HCEC 1CT (cell line): Measurements from ENCODE around the gene MTTP.
"Not testable (repeated sequence)": the region's sequence is repeated elsewhere in the genome, so short reads cannot be mapped to it uniquely, and the experiment has no call there.

ENCODE experiments used
- DNase-seq: peaks from one replicate; pipeline ENCODE4 v3.0.0-alpha.2; 2017

The MTTP gene

DNA sequence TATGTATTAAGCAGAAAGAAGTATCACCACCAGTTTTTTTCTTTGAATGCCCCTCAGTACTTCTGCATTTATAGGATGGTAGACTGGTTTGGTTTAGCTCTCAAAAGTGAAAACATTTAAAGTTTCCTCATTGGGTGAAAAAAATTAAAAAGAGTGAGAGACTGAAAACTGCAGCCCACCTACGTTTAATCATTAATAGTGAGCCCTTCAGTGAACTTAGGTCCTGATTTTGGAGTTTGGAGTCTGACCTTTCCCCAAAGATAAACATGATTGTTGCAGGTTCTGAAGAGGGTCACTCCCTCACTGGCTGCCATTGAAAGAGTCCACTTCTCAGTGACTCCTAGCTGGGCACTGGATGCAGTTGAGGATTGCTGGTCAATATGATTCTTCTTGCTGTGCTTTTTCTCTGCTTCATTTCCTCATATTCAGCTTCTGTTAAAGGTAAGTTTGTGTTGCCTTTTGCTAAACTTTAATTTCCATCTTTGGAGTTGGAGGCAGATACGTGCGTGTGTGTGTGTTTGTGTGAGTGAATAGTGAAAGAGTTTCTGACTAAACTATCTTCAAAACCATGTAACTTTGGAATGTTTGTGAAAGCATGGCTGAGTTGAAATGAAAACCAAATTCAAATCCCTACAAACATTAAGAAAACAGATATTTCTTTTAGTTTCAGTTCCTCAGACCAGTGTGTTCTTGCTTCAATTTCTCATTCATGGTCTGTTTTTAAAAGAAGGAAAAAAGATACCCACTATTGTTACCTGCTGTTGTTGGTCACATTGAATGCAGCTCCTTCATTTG, at the start of gene MTTP:
Gene MTTP (plus strand): TSS at position 295 of the 795 bp plus-strand sequence. CDS start 86 bp downstream, at position 381.
- DNase-seq = no peak

DNA sequence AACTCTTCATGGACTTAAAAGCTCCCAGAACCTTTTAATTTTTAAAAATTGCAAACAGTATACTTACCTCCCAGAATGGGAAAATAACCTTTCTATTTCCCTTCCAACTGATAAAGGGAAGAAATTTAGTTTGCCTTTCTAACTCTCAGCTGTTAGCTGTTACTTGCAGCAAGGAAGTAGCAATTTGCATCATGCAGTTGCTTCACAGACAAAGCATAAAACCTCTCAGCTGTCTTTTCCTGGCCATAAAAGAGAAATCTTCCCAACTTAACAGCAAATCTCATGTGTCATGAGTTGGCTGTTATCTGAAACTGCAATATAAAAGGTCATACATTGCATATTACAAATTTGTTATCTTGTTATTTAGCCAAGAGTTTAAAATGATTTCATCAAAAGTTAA, 45.4 kb upstream of the MTTP start:
- no peak for DNase-seq

DNA sequence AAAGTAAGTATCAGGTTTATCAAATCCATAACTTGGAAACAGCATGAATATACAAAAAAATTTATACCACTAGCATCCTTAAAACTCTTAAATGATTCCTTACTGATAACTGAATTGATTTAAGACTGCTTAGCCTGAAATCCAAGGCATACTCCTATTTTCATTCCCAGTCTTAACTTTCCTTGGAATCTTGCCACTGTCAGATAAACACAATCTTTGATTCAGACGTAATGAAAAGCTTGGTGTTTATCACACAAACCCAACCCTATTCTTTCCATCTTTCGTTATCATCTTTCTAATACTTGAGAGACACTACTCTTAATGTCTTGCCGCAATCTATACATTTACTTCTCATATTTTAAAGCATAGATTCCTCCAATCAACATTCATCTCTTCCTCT, 44.7 kb upstream of the MTTP start:
- no peak for DNase-seq

- DNase-seq = not testable (repeated sequence)
Observed at GRCh38 chr4:99534699-99535098, 39.9 kb upstream of the MTTP start.

DNA sequence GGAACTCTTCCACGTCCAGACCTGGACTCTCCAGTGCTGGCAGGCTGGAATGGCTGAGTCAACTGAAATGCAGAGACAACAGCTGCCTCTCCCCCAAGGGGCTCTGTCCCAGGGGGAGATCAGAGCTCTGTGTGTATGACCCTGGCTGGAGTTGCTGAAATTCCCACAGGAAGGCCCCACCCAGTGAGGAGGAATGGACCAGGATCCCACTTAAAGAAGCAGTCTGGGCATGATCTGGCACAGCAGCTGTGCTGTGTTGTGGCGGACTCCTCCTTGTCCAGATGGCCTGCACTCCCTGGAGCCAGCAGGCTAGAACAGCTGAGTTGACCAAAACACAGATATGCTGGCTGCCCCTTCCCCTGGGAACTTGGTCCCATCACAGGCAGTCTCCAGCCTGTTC, 38.4 kb upstream of the MTTP start:
- no peak for DNase-seq

- no peak for DNase-seq
Observed at GRCh38 chr4:99536848-99537247, 37.8 kb upstream of the MTTP start.

GRCh38 chr4:99537674-99538073, 37.0 kb upstream of the MTTP start:
- no peak for DNase-seq

DNA sequence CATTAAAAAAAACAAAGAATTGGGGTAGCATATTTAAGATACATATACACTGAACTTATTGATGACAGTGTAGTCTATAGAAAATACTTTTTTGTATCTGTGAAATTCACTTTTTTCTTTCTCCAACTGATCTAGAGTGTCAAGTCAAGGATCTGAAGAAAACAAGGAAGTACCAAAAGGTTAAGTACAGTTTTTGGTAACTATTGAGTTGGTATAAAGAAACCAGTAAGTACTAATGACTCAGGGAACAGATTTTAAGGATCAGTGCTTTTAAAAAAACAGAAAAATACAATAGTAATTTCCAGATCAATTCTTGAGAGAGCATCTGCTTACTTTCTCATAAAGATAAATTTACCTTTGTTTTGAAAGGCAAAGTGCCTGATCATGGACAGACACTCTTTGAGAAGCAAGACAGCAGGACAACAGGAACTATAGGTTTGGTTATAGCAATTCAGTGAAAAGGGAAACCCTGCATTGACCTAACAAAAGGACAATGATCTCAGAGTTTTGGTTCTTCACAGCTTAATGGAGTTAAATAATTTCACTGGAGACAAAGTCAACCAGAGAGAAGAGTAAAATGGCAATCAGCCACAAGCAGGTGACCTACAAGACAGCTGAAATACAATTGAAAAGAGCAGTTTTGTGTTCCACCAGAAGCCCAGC, 34.2 kb upstream of the MTTP start:
- DNase-seq = no peak

DNA sequence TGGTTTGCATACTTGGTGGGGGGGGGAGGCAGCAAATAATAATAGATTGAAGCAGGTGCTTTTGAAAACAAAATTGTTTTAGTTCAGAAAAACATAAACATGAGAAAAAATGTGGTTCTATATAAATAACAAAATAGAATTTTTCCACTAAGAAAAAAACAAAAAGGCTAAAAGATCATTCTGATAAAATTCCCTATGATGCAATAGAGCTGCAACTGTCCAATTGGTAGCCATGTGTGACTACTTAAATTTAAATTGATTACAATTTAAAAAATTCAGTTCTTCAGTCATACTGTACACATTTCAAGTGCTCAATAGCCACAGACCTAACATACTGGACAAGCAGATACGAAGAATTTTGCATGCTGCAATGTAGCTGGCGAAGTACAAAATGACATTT, 21.8 kb upstream of the MTTP start:
- DNase-seq = no peak

- DNase-seq = peak; percentile 91
Observed at GRCh38 chr4:99563310-99564186, 11.1 kb upstream of the MTTP start, which contains the start of gene TRMT10A. TSS of gene TRMT10A (minus strand) at chr4:99564039. CDS start at chr4:99559338, 4,701 bp downstream.

- DNase-seq = no peak
Observed at GRCh38 chr4:99564921-99565320, 9.7 kb upstream of the MTTP start.

- no peak for DNase-seq
Observed at GRCh38 chr4:99571883-99572282, 2.7 kb upstream of the MTTP start.

- DNase-seq = peak; percentile 49
Observed at GRCh38 chr4:99572527-99573240, 1.9 kb upstream of the MTTP start.

DNA sequence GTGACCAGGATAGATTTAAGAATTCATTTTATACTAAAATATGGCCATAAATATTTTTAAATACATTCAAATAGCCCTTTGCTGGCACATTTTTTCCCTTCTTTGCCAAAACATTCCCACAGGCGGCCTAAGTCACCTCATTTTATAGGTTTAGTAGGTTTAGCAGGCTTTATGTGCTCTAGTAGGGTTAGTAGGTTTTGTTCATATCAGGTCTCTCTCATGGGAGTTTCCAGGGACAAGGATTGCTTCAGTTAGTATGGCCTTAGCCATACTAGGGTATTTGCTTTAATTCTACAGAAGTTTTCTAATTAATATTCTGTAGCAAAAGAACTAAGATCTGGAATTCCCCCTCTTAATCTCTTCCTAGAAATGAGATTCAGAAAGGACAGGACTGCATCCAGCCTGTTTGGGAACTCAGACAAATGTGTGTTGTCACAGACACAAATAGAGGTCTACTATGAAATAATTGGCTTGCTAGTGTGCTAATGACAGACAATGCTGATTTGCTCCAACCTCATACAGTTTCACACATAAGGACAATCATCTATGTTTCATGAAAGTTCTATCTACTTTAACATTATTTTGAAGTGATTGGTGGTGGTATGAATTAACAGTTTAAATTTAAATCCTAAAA, 772 bp upstream of the MTTP start:
- DNase-seq = no peak

DNA sequence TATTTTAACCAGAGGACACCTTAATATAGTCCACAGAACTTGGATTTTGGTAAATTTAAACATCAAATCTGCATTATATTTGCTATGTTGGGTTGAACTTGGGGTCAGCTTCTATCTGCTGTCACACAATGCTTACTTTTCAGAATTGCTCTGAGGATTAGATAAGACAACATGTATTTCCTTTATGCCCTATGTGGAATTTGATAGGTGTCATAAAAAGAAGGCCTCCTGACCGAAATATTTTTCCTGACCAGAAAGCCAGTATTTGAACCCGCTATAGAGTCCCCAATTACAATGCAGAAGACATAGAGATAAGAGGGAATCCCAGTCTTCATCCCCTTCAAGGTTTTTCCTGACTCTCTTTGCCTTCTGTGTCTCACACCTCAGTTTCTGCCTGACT, 4.1 kb downstream of the MTTP start:
- DNase-seq = no peak

- no peak for DNase-seq
Observed at GRCh38 chr4:99585516-99585915, 10.9 kb downstream of the MTTP start.

DNA sequence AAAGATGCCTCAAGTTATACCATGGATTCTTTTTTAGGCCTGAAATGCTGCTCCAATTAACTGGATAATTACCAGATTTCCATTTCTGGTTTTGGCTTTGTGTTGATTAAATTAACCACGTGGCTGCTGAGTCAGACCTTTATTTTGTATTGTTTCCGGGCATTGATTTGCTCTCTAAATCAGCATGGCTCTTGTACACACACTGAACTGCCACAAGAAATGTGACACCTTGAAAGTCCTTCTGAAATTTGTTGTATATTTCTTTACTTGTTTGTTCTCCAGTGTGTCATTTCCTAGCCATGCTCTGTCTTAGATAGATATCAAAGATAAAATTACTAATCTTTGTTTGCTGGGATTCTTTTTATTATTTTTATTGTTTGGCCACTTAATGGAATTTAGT, 11.7 kb downstream of the MTTP start:
- DNase-seq = no peak

DNA sequence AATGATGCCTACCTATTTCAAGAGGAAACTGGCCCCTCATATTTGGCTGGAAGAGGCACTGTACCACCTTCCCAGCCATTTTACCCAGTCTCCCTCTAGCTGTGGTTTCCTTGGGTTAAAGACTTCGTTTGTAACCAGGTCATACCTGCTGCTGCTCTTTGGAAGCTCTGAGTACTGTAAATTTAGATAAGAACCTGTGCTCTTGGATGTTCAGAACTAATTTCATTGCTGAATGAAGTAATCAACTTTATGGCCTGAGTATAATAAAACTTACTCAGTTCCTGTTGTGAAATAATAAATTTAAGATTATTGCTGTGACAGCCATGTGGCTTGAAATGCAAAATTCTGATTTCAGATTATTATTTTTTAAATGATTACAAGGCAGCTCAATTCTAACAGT, 12.2 kb downstream of the MTTP start:
- DNase-seq = no peak

DNA sequence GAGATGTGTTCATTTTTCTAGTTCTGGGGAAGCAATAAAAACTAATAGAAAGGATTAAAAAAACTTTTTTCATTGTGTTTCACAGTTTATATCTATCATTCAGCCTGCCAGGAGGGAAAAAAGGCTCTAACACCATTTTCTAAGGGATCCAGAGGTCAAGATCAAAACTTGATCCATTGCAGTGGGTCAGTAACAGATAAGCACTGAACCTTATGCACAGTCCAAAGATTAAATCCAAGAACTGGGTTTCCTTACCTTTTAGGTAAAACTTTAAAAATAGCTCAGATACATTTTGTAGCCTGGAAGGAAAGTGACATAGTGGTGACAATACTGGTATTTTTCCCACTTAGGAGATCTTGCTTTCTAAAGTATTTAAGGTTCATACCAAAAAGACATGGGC, 12.7 kb downstream of the MTTP start:
- no peak for DNase-seq

GRCh38 chr4:99587803-99588202, 13.2 kb downstream of the MTTP start:
- no peak for DNase-seq

GRCh38 chr4:99591757-99592156, 17.1 kb downstream of the MTTP start:
- no peak for DNase-seq
